Mesenchymal stem cell (in vitro differentiated cells and primary cell): Measurements from ENCODE around the gene CD6.

Source experiments
- DNase-seq: peaks from one replicate; pipeline ENCODE4 v3.0.0-alpha.2; 2013
- H2AFZ ChIP-seq: one replicate; pipeline ENCODE4 v1.6.1; 2013; ENCODE audit warnings: low read depth, mild to moderate bottlenecking, control low read depth, inconsistent platforms, low read length, moderate library complexity
- H2AK5ac ChIP-seq: 2 replicates; pipeline ENCODE4 v1.6.1; 2013; ENCODE audit warnings: low read length, moderate library complexity, mild to moderate bottlenecking, inconsistent platforms; ENCODE audit not compliant: severe bottlenecking
- H2BK120ac ChIP-seq: one replicate; pipeline ENCODE4 v1.6.1; 2013; ENCODE audit warnings: low read depth, mild to moderate bottlenecking, inconsistent platforms, low read length, moderate library complexity
- H2BK12ac ChIP-seq, 2 experiments: one replicate each; pipeline ENCODE4 v1.6.1; 2013; ENCODE audit warnings: inconsistent platforms in 2 of 2, low read length in 2 of 2, mild to moderate bottlenecking in 2 of 2, moderate library complexity in 2 of 2, control low read depth in 1 of 2
- H2BK15ac ChIP-seq: one replicate; pipeline ENCODE4 v1.6.1; 2013; ENCODE audit warnings: mild to moderate bottlenecking, low read depth, inconsistent platforms; ENCODE audit not compliant: poor library complexity, severe bottlenecking
- H2BK5ac ChIP-seq: 2 replicates; pipeline ENCODE4 v1.6.1; 2013; ENCODE audit warnings: low read depth, mild to moderate bottlenecking, low read length, control low read depth, inconsistent platforms; ENCODE audit not compliant: poor library complexity, severe bottlenecking
- H3K14ac ChIP-seq, 2 experiments: one replicate each; pipeline ENCODE4 v1.6.1; 2013; ENCODE audit warnings: inconsistent platforms in 2 of 2, low read length in 2 of 2, control low read depth in 1 of 2, mild to moderate bottlenecking in 1 of 2, moderate library complexity in 1 of 2
- H3K18ac ChIP-seq, 2 experiments: one replicate each; pipeline ENCODE4 v1.6.1; 2013; ENCODE audit warnings: inconsistent platforms in 2 of 2, low read length in 2 of 2, control low read depth in 1 of 2, low read depth in 1 of 2, mild to moderate bottlenecking in 1 of 2
- H3K23ac ChIP-seq, 2 experiments: one replicate each; pipeline ENCODE4 v1.6.1; 2013; ENCODE audit warnings: inconsistent platforms in 2 of 2, low read length in 2 of 2, mild to moderate bottlenecking in 2 of 2, moderate library complexity in 2 of 2, control low read depth in 1 of 2
- H3K27ac ChIP-seq: 2 replicates; pipeline ENCODE4 v1.5.1; 2013; ENCODE audit warnings: mild to moderate bottlenecking, moderate library complexity, low read length, control low read depth, inconsistent platforms; ENCODE audit not compliant: poor library complexity, severe bottlenecking
- H3K27me3 ChIP-seq, 2 experiments: 2 replicates each; pipeline versions ENCODE4 v1.6.1 to v1.7.0; 2013; ENCODE audit warnings: low read length in 2 of 2, mild to moderate bottlenecking in 2 of 2, moderate library complexity in 2 of 2, control low read depth in 1 of 2, inconsistent platforms in 1 of 2; ENCODE audit not compliant: control insufficient read depth in 1 of 2, insufficient read depth in 1 of 2
- H3K36me3 ChIP-seq, 2 experiments: 2 replicates each; pipeline versions ENCODE4 v1.6.1 to v1.7.0; 2013; ENCODE audit warnings: low read length in 2 of 2, control low read depth in 1 of 2, inconsistent platforms in 1 of 2, low read depth in 1 of 2, mild to moderate bottlenecking in 1 of 2; ENCODE audit not compliant: insufficient read depth in 2 of 2, control insufficient read depth in 1 of 2
- H3K4ac ChIP-seq, 2 experiments: one replicate each; pipeline ENCODE4 v1.6.1; 2013; ENCODE audit warnings: inconsistent platforms in 2 of 2, low read length in 2 of 2, mild to moderate bottlenecking in 2 of 2, moderate library complexity in 2 of 2, control low read depth in 1 of 2, low read depth in 1 of 2
- H3K4me1 ChIP-seq: 2 replicates; pipeline ENCODE4 v1.6.1; 2013; ENCODE audit warnings: low read depth, low read length, control low read depth; ENCODE audit not compliant: control insufficient read depth, insufficient read depth
- H3K4me2 ChIP-seq: 2 replicates; pipeline ENCODE4 v1.6.1; 2013; ENCODE audit warnings: low read length, mild to moderate bottlenecking, inconsistent platforms; ENCODE audit not compliant: poor library complexity, severe bottlenecking
- H3K4me3 ChIP-seq, 2 experiments: 2 replicates each; pipeline versions ENCODE4 v1.5.1 to v1.7.0; 2013; ENCODE audit warnings: low read length in 2 of 2, mild to moderate bottlenecking in 2 of 2, control low read depth in 1 of 2, low read depth in 1 of 2; ENCODE audit not compliant: insufficient read depth in 1 of 2
- H3K79me1 ChIP-seq: replicated peaks from 2 replicates; pipeline ENCODE4 v1.6.1; 2013; ENCODE audit warnings: mild to moderate bottlenecking, control low read depth, low read length, inconsistent platforms; ENCODE audit not compliant: poor library complexity, severe bottlenecking
- H3K9ac ChIP-seq: 2 replicates; pipeline ENCODE4 v1.7.0; 2013; ENCODE audit warnings: mild to moderate bottlenecking, low read length, moderate library complexity
- H3K9me3 ChIP-seq: 2 replicates; pipeline ENCODE4 v1.7.0; 2013; ENCODE audit warnings: mild to moderate bottlenecking, low read length; ENCODE audit not compliant: control insufficient read depth
- H4K8ac ChIP-seq: one replicate; pipeline ENCODE4 v1.6.1; 2013; ENCODE audit warnings: inconsistent platforms, mild to moderate bottlenecking, low read length, moderate library complexity
- H4K91ac ChIP-seq: one replicate; pipeline ENCODE4 v1.6.1; 2013; ENCODE audit warnings: mild to moderate bottlenecking, low read length, inconsistent platforms
- WGBS: methylation state at CpG from one replicate; pipeline ENCODE4 v1.1.7; 2013; ENCODE audit warnings: mixed read lengths; 5-methylcytosine and 5-hydroxymethylcytosine counted together

The CD6 gene

DNA sequence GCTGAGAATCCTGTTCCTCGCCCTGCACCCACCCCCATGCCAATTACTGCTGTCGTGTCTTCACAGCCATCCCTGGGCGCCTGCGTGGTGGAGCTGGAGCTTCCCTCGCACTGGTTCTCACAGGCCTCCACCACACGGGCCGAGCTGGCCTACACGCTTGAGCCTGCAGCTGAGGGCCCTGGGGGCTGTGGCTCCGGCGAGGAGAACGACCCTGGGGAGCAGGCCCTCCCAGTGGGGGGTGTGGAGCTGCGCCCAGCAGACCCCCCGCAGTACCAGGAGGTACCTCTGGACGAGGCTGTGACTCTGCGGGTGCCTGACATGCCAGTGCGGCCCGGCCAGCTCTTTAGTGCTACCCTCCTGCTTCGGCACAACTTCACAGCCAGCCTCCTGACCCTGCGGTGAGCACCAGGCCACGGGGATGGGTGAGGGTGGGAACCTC is 42.9 kb upstream of the CD6 start:
- no peak overlapping the region for H2AFZ ChIP-seq
- no peak overlapping the region for H2AK5ac ChIP-seq
- no peak overlapping the region for H3K23ac ChIP-seq
- H3K4me3 ChIP-seq = peak overlapping the region in 1 of 2 experiments; percentile 20
- H3K18ac ChIP-seq = no peak overlapping the region
- H3K9me3 ChIP-seq = no peaks in the 10 kb centered on the region
- peaks cover 27% of the 10 kb centered on the region for H3K4me1 ChIP-seq
- H3K27ac ChIP-seq = no peak overlapping the region
- H2BK12ac ChIP-seq = no peak overlapping the region
- H3K36me3 ChIP-seq = peaks cover 0 to 57% of the 10 kb centered on the region in 2 experiments
- no peak overlapping the region for H2BK5ac ChIP-seq
- H3K9ac ChIP-seq = no peak overlapping the region
- no peak overlapping the region for H2BK15ac ChIP-seq
- DNase-seq = no peak
- H3K4me2 ChIP-seq = no peak overlapping the region
- H3K27me3 ChIP-seq = peaks cover 0 to 12% of the 10 kb centered on the region in 2 experiments
- H3K4ac ChIP-seq = no peak overlapping the region
- no peak overlapping the region for H4K8ac ChIP-seq
- H3K14ac ChIP-seq = no peak overlapping the region
- WGBS = 92% methylated on average over 20 of the region's 20 CpGs
- peaks cover 20% of the 10 kb centered on the region for H3K79me1 ChIP-seq
- H4K91ac ChIP-seq = no peak overlapping the region
- no peak overlapping the region for H2BK120ac ChIP-seq

DNA sequence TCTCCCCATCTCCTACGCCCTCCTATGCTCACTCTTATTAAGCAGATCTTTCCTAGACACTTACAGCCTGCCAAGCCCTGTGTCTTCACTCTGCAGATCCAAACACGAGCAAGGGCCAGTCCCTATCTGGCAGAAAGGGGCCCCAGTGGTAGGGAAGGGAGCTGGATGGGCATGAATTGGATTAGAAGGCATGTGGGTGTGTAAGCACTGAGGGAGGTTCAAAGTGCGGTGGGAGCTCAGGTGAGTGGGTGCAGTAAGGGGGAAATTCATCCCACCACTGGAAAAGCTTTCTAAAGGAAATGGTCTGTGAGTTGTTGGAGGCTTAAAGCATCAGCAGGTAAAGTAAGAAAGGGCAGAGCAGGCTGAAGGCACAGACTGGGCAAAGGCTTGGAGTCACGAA is 41.7 kb upstream of the CD6 start:
- no peak overlapping the region for H2BK5ac ChIP-seq
- H3K36me3 ChIP-seq = peaks cover 0 to 68% of the 10 kb centered on the region in 2 experiments
- H2AFZ ChIP-seq = no peak overlapping the region
- no peaks in the 10 kb centered on the region for H3K9me3 ChIP-seq
- H3K4me2 ChIP-seq = no peak overlapping the region
- H2BK12ac ChIP-seq = no peak overlapping the region
- no peak overlapping the region for H4K91ac ChIP-seq
- H2BK120ac ChIP-seq = no peak overlapping the region
- H3K27me3 ChIP-seq = peaks cover 0 to 9% of the 10 kb centered on the region in 2 experiments
- H3K23ac ChIP-seq = no peak overlapping the region
- H2BK15ac ChIP-seq = no peak overlapping the region
- no peak overlapping the region for H4K8ac ChIP-seq
- no peak overlapping the region for H2AK5ac ChIP-seq
- no peak overlapping the region for H3K4me3 ChIP-seq
- H3K4ac ChIP-seq = no peak overlapping the region
- no peak overlapping the region for H3K14ac ChIP-seq
- no peak overlapping the region for H3K27ac ChIP-seq
- H3K9ac ChIP-seq = no peak overlapping the region
- DNase-seq = no peak
- H3K4me1 ChIP-seq = peaks cover 21% of the 10 kb centered on the region
- WGBS = 87% methylated on average over 4 of the region's 4 CpGs
- H3K79me1 ChIP-seq = peaks cover 17% of the 10 kb centered on the region
- H3K18ac ChIP-seq = no peak overlapping the region

DNA sequence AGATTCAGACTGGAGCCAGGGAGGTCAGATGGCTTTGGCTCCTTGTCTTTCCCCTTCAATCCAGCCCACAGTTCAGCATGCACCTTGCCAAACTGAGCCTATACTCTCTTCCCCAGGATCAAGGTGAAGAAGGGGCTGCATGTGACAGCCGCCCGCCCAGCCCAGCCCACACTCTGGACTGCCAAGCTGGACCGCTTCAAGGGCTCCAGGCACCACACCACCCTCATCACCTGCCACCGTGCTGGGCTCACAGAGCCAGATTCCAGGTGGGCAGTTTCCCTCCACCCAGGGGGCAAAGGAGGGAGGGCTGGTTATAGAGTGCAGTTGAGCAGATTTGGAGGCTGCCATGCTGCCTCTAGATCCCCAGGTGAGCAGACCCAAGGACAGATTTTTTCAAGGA is 41.1 kb upstream of the CD6 start:
- Histone ChIP-seq H3K4me2 (no peak overlapping the region), H2BK5ac (no peak overlapping the region), H2BK120ac (no peak overlapping the region), H4K8ac (no peak overlapping the region), H3K23ac (no peak overlapping the region), H2BK12ac (no peak overlapping the region), H3K9me3 (no peaks in the 10 kb centered on the region), H3K79me1 (peaks cover 10% of the 10 kb centered on the region), H3K36me3 (peaks cover 0 to 75% of the 10 kb centered on the region in 2 experiments), H3K27ac (no peak overlapping the region), H3K14ac (no peak overlapping the region), H3K4me1 (peaks cover 14% of the 10 kb centered on the region), H2AK5ac (no peak overlapping the region), H3K4ac (no peak overlapping the region), H4K91ac (no peak overlapping the region), H2BK15ac (no peak overlapping the region), H3K9ac (no peak overlapping the region), H2AFZ (no peak overlapping the region), H3K18ac (no peak overlapping the region), H3K4me3 (no peak overlapping the region), H3K27me3 (peaks cover 0 to 3% of the 10 kb centered on the region in 2 experiments)
- 97% methylated on average over 4 of the region's 4 CpGs for WGBS
- no peak for DNase-seq

DNA sequence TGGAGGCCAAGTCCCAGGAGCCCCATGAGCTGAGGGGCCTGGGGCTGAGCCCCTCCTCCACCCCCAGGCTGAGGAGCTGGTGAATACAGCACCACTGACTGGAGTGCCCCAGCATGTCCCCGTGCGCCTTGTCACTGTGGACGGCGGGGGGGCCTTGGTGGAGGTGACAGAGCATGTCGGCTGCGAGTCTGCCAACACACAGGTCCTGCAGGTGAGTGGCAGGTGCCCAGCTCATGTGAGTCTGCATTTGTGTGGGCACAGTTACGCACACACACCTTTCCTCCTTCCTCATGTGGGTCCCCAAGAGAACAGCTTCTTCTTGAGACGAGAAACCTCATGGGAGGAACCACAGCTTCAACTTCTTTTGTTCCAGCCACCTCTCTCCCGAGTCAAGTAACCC is 39.6 kb upstream of the CD6 start:
- H3K27me3 ChIP-seq = peaks cover 0 to 2% of the 10 kb centered on the region in 2 experiments
- H3K36me3 ChIP-seq = peaks cover 0 to 89% of the 10 kb centered on the region in 2 experiments
- no peaks in the 10 kb centered on the region for H3K9me3 ChIP-seq
- no peak overlapping the region for H3K9ac ChIP-seq
- H3K18ac ChIP-seq = no peak overlapping the region
- peaks cover 6% of the 10 kb centered on the region for H3K79me1 ChIP-seq
- no peak overlapping the region for H3K14ac ChIP-seq
- no peak for DNase-seq
- no peak overlapping the region for H4K8ac ChIP-seq
- H3K23ac ChIP-seq = no peak overlapping the region
- H2AFZ ChIP-seq = no peak overlapping the region
- no peak overlapping the region for H3K4me3 ChIP-seq
- WGBS = 93% methylated on average over 9 of the region's 9 CpGs
- no peak overlapping the region for H2BK12ac ChIP-seq
- H3K4me2 ChIP-seq = no peak overlapping the region
- no peak overlapping the region for H2BK120ac ChIP-seq
- no peak overlapping the region for H2BK5ac ChIP-seq
- peaks cover 9% of the 10 kb centered on the region for H3K4me1 ChIP-seq
- H2BK15ac ChIP-seq = no peak overlapping the region
- H3K4ac ChIP-seq = no peak overlapping the region
- no peak overlapping the region for H2AK5ac ChIP-seq
- H3K27ac ChIP-seq = no peak overlapping the region
- H4K91ac ChIP-seq = no peak overlapping the region
